Measurements from ENCODE around the gene PKP2. TPM values are rescaled to one million over a fixed set of nuclear protein-coding genes. Genes with fewer than 3 reads are reported as not detected.
"Not testable (repeated sequence)": the region's sequence is repeated elsewhere in the genome, so short reads cannot be mapped to it uniquely, and the experiment has no call there.

PKP2 gene
- total RNA-seq, 1 donor from 2014 or later = 3.0 TPM

- Histone ChIP-seq H3K27ac (no peak overlapping the region), H3K36me3 (no peaks in the 10 kb centered on the region), H3K9me3 (no peaks in the 10 kb centered on the region), H3K4me3 (no peak overlapping the region), H3K4me1 (no peaks in the 10 kb centered on the region), H3K27me3 (ENCODE audit: low read depth) (no peaks in the 10 kb centered on the region)
- ATAC-seq = no peak
- no peak for DNase-seq
- intact Hi-C loops (cut with DNase I) = no loop called here
- no peak for TF ChIP-seq CTCF (IDR thresholded peaks at IDR 0.05)
Measured at GRCh38 chr12:32870716-32871115, 25.9 kb downstream of the PKP2 start.

GRCh38 chr12:32868885-32869284 is 27.7 kb downstream of the PKP2 start:
- TF ChIP-seq CTCF (IDR thresholded peaks at IDR 0.05) = no peak
- Histone ChIP-seq H3K27me3 (ENCODE audit: low read depth) (no peaks in the 10 kb centered on the region), H3K4me1 (no peaks in the 10 kb centered on the region), H3K27ac (no peak overlapping the region), H3K9me3 (no peaks in the 10 kb centered on the region), H3K36me3 (no peaks in the 10 kb centered on the region), H3K4me3 (no peak overlapping the region)
- ATAC-seq = no peak
- intact Hi-C loops (cut with DNase I) = no loop called here
- no peak for DNase-seq

GRCh38 chr12:32864731-32865130 is 31.8 kb downstream of the PKP2 start:
- Histone ChIP-seq H3K27me3 (ENCODE audit: low read depth) (no peaks in the 10 kb centered on the region), H3K4me3 (no peak overlapping the region), H3K27ac (no peak overlapping the region), H3K36me3 (no peaks in the 10 kb centered on the region), H3K4me1 (no peaks in the 10 kb centered on the region), H3K9me3 (no peaks in the 10 kb centered on the region)
- ATAC-seq = no peak
- DNase-seq = no peak
- intact Hi-C loops (cut with DNase I) = no loop called here
- TF ChIP-seq CTCF (IDR thresholded peaks at IDR 0.05) = no peak

GRCh38 chr12:32863128-32863527 is 33.4 kb downstream of the PKP2 start:
- no peak for TF ChIP-seq CTCF (IDR thresholded peaks at IDR 0.05)
- DNase-seq (no peak), ATAC-seq (no peak)
- no peaks in the 10 kb centered on the region for H3K9me3 ChIP-seq
- no peaks in the 10 kb centered on the region for H3K36me3 ChIP-seq
- H3K4me1 ChIP-seq = no peaks in the 10 kb centered on the region
- intact Hi-C loops (cut with DNase I) = no loop called here
- no peak overlapping the region for H3K4me3 ChIP-seq
- H3K27me3 ChIP-seq (ENCODE audit: low read depth) = no peaks in the 10 kb centered on the region
- no peak overlapping the region for H3K27ac ChIP-seq

DNA sequence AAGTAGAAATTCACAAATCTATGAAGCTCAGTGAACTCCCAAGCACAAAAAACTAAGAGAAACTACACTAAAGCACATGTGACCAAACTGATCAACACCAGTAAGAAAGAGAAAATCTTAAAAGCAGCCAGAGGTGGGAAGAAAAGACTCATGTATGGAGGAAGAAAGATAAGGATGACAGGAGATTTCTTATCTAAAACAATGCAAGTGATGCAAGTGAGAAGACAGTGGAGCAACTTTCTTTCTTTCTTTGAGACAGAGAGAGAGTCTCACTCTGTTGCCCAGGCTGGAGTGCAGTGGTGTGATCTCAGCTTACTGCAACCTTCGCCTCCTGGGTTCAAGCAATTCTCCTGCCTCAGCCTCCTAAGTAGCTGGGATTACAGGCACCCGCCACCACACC is 34.9 kb downstream of the PKP2 start:
- H3K4me1 ChIP-seq; H3K27me3 ChIP-seq (ENCODE audit: low read depth); ATAC-seq; H3K27ac ChIP-seq; H3K9me3 ChIP-seq; DNase-seq; intact Hi-C loops (cut with DNase I); H3K36me3 ChIP-seq; H3K4me3 ChIP-seq: not testable (repeated sequence)

DNA sequence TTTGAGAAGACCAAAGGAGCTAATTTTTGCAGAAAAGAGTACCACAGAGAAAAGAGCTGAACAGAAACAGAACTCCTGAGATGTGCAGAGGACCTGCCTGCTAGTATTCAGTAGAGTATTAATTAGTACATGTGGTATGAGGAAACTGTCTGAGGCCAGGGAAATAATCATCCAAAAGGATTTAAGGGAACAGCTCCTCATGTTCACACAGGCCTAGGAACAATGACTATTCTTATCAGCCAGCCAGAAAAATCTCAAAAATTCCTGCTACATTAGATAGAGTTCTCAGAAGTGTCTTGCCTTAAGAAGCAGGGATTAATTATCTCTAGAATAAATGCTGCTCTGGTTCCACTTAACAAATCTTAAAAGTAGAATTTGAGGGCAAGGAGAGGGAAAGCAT is 36.4 kb downstream of the PKP2 start:
- no peak overlapping the region for H3K4me3 ChIP-seq
- intact Hi-C loops (cut with DNase I) = no loop called here
- no peak overlapping the region for H3K27ac ChIP-seq
- TF ChIP-seq CTCF (IDR thresholded peaks at IDR 0.05) = no peak
- no peaks in the 10 kb centered on the region for H3K4me1 ChIP-seq
- H3K36me3 ChIP-seq = no peaks in the 10 kb centered on the region
- H3K27me3 ChIP-seq (ENCODE audit: low read depth) = no peaks in the 10 kb centered on the region
- ATAC-seq = no peak
- DNase-seq = no peak
- H3K9me3 ChIP-seq = no peaks in the 10 kb centered on the region

Measured in lower lobe of right lung (tissue), 2 donors.